KMS-11 (cell line): Measurements from ENCODE around the gene TFAP2A.

Experiments
- H2AFZ ChIP-seq: fragments of 200-600 bp; sonication (generic); 2 replicates; pipeline ENCODE4 v1.6.1; 2016; ENCODE audit warnings: antibody characterized with exemption, mixed run types, low read depth
- H3K27ac ChIP-seq: fragments of 200-600 bp; sonication (generic); 2 replicates; pipeline ENCODE4 v1.6.1; 2016; ENCODE audit warnings: mild to moderate bottlenecking, mixed run types
- H3K27me3 ChIP-seq: fragments of 200-600 bp; sonication (generic); 2 replicates; pipeline ENCODE4 v1.6.1; 2017; ENCODE audit warnings: mild to moderate bottlenecking, low read depth, mixed run types, moderate library complexity; ENCODE audit not compliant: insufficient read depth
- H3K36me3 ChIP-seq: fragments of 200-600 bp; sonication (generic); 2 replicates; pipeline ENCODE4 v1.6.1; 2017; ENCODE audit warnings: mild to moderate bottlenecking, mixed run types; ENCODE audit not compliant: insufficient read depth
- H3K4me1 ChIP-seq: fragments of 200-600 bp; sonication (generic); 2 replicates; pipeline ENCODE4 v1.6.1; 2016; ENCODE audit warnings: mild to moderate bottlenecking, low read depth, mixed run types; ENCODE audit not compliant: poor library complexity, severe bottlenecking
- H3K4me2 ChIP-seq: fragments of 200-600 bp; sonication (generic); 2 replicates; pipeline ENCODE4 v1.7.0; 2016; ENCODE audit warnings: mild to moderate bottlenecking, mixed run types
- H3K4me3 ChIP-seq: fragments of 200-600 bp; sonication (generic); IDR thresholded peaks from 2 replicates; pipeline ENCODE4 v1.6.1; 2017; ENCODE audit warnings: low read depth, low read length, mixed read lengths; ENCODE audit not compliant: insufficient read depth
- H3K79me2 ChIP-seq: fragments of 200-600 bp; sonication (generic); 2 replicates; pipeline ENCODE4 v1.6.1; 2016; ENCODE audit warnings: low read depth, mixed run types; ENCODE audit not compliant: insufficient read depth
- H3K9ac ChIP-seq: fragments of 200-600 bp; sonication (generic); 2 replicates; pipeline ENCODE4 v1.6.1; 2016; ENCODE audit warnings: mild to moderate bottlenecking, mixed run types
- H4K20me1 ChIP-seq: fragments of 200-600 bp; sonication (generic); 2 replicates; pipeline ENCODE4 v1.6.1; 2016; ENCODE audit warnings: mild to moderate bottlenecking, mixed run types; ENCODE audit not compliant: insufficient read depth
- CTCF ChIP-seq: fragments of 200-600 bp; sonication (generic); conservative IDR thresholded peaks from 2 replicates; pipeline ENCODE4 v1.6.1; 2017; ENCODE audit warnings: low read depth, mild to moderate bottlenecking, antibody characterized with exemption, low read length, moderate library complexity, mixed read lengths

Gene TFAP2A

GRCh38 chr6:10460096-10460495 lies 45.2 kb upstream of the TFAP2A start:
- TF ChIP-seq CTCF = no peak
- no peak overlapping the region for H3K4me3 ChIP-seq
- no peak overlapping the region for H2AFZ ChIP-seq
- no peaks in the 10 kb centered on the region for H4K20me1 ChIP-seq
- H3K4me1 ChIP-seq = peaks cover 5% of the 10 kb centered on the region
- no peak overlapping the region for H3K27ac ChIP-seq
- H3K27me3 ChIP-seq = no peaks in the 10 kb centered on the region
- no peaks in the 10 kb centered on the region for H3K36me3 ChIP-seq
- H3K79me2 ChIP-seq = no peaks in the 10 kb centered on the region
- H3K9ac ChIP-seq = no peak overlapping the region
- no peak overlapping the region for H3K4me2 ChIP-seq

GRCh38 chr6:10458287-10458686 lies 43.4 kb upstream of the TFAP2A start:
- no peaks in the 10 kb centered on the region for H4K20me1 ChIP-seq

GRCh38 chr6:10453596-10453995 lies 38.7 kb upstream of the TFAP2A start:
- Histone ChIP-seq H3K4me2 (no peak overlapping the region), H2AFZ (no peak overlapping the region), H3K9ac (no peak overlapping the region), H3K27ac (no peak overlapping the region), H3K79me2 (no peaks in the 10 kb centered on the region), H3K4me3 (no peak overlapping the region), H3K36me3 (no peaks in the 10 kb centered on the region), H3K27me3 (no peaks in the 10 kb centered on the region), H4K20me1 (no peaks in the 10 kb centered on the region), H3K4me1 (no peaks in the 10 kb centered on the region)
- no peak for TF ChIP-seq CTCF

More at GRCh38 chr6:10458287-10458686, 43.4 kb upstream of the TFAP2A start:
- H3K36me3 ChIP-seq = no peaks in the 10 kb centered on the region
- H3K27ac ChIP-seq = no peak overlapping the region
- H3K9ac ChIP-seq = no peak overlapping the region
- no peak overlapping the region for H2AFZ ChIP-seq
- H3K27me3 ChIP-seq = no peaks in the 10 kb centered on the region
- TF ChIP-seq CTCF = no peak
- no peaks in the 10 kb centered on the region for H3K79me2 ChIP-seq
- H3K4me3 ChIP-seq = no peak overlapping the region
- no peak overlapping the region for H3K4me2 ChIP-seq
- peaks cover 5% of the 10 kb centered on the region for H3K4me1 ChIP-seq

- Histone ChIP-seq H2AFZ (no peak overlapping the region), H3K9ac (no peak overlapping the region), H3K79me2 (no peaks in the 10 kb centered on the region), H3K36me3 (no peaks in the 10 kb centered on the region), H3K4me1 (no peaks in the 10 kb centered on the region), H3K4me3 (no peak overlapping the region), H3K27me3 (no peaks in the 10 kb centered on the region), H4K20me1 (no peaks in the 10 kb centered on the region), H3K4me2 (no peak overlapping the region), H3K27ac (no peak overlapping the region)
- no peak for TF ChIP-seq CTCF
These were observed 37.1 kb upstream of the TFAP2A start for GRCh38 chr6:10451828-10452509.
